ENCODE data around the gene SLC2A6.

The SLC2A6 gene

GRCh38 chr9:133515615-133516255, 36.8 kb upstream of the SLC2A6 start:
- no peak for DNase-seq

DNA sequence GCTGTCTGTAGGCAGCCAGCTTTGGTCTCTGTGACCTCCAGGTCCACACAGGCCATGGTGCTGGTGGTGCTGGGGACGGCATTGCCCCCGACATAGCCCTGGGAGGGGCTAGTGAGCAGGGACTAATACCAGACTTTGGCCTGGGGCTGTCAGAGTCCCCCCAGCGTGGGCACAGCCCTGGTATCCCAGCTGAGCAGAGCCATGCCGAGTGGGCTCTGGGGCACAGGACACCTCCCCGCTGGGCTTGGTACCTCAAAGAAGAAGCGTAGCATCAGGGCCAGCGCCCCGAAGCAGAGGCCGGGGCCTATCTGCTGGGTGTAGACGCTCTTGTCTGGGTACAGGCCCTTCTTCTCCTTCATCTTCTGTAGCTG, 36.3 kb upstream of the SLC2A6 start:
- DNase-seq: no peak

GRCh38 chr9:133514460-133515239, 35.8 kb upstream of the SLC2A6 start:
- DNase-seq: peak; percentile 64

DNA sequence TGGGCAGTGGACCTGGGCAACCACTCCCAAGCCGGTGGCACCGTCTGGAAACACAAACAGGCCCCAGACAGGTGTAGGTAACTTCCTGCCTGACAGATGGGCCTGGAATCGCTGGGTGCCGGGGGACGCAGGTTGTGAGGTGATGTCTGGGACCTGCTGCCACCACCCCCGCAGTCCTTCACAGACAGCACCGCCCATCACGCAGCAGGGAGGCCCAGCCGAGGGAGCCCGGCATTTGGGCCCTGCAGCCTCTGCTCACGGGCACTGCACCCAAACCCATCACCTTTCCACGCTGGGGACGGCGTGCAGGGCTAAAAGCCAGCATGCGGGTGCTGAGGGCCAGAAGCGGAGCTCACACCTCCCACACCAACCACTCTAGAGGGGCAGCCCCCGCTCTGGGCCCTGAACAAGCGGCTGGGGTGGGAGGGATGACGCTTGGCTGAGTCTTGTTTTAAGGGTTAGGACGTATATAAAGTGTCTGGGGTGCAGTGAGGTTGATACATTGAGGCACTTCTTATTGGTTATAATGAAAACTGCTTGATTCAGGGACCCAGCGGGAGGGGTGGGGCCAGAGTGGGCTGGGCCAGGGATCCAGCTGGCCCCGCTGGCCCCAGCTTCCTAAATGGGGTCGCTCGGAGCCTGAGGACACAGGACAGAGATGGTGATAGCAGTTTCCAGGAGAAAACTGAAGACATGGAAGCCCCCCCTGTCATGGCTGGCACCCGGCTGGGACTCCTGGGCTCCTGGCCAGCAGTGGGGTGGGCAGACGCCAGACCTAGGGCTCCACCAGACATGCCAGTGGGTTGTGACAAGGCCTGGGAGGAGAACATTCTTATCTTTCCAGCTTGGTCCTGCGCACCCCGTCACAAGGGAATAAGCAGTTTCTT, 34.6 kb upstream of the SLC2A6 start:
- peak; percentile 84 for DNase-seq

- peak; percentile 61 for DNase-seq
Observed at GRCh38 chr9:133512253-133513213, 33.6 kb upstream of the SLC2A6 start.

GRCh38 chr9:133511607-133512006, 32.7 kb upstream of the SLC2A6 start:
- no peak for DNase-seq

- DNase-seq: no peak
Observed at GRCh38 chr9:133510926-133511505, 32.1 kb upstream of the SLC2A6 start.

GRCh38 chr9:133509179-133510083, 30.5 kb upstream of the SLC2A6 start:
- DNase-seq: peak; percentile 97

- DNase-seq: no peak
Observed at GRCh38 chr9:133508046-133508445, 29.1 kb upstream of the SLC2A6 start.

DNA sequence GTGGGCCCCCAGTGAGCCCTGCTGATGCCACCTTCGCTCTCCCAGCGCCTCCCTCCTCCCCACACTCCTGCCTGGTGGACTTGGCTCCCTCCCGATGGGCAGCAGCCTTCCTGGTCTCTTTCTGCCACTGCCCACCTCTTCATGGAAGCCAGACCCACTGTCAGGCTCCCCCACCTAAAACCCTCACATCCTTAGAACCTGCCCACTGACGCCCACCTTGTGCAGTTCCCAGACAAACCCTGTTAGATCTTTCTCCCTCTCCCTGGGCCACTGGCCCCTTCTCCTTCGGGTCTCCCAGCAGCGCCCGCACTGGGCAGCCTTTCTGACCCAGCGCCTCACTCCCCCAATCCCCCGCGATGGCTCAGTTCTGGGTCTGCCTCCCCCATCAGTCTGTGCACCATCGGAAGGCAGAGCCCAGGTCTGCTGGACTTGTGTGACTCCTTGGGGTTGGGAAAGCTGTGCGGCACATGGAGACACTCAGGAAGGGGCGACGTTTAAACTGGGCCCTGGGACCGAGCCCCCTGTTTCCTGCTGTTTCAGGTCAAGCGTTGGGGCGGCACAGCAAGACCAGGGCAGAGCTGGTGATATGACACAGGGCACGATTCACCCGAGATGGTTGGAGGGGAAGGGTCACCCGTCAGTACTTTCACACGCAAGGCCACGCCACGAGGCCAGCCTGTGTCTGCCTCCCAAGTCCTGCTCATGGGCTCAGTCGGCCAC, 28.5 kb upstream of the SLC2A6 start:
- DNase-seq: no peak

DNA sequence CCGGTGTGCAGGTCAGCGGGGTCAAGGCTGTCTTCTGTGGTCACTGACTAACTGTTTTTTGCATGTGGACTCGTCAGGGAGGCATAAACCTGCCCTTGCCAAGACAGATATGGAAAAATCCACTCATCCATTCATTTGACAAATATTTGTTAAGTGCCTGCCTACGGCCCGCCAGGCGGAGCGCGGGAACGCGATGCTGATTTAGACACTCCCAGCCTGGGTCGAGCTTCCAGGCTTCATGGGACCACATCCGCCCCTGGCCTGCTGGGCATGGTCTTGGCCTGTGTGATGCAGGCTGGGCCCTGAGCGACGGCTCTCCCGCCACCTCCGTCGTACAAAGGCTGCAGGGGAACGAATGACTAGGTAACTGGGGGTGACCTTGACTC, 27.7 kb upstream of the SLC2A6 start:
- peak; percentile 82 for DNase-seq

DNA sequence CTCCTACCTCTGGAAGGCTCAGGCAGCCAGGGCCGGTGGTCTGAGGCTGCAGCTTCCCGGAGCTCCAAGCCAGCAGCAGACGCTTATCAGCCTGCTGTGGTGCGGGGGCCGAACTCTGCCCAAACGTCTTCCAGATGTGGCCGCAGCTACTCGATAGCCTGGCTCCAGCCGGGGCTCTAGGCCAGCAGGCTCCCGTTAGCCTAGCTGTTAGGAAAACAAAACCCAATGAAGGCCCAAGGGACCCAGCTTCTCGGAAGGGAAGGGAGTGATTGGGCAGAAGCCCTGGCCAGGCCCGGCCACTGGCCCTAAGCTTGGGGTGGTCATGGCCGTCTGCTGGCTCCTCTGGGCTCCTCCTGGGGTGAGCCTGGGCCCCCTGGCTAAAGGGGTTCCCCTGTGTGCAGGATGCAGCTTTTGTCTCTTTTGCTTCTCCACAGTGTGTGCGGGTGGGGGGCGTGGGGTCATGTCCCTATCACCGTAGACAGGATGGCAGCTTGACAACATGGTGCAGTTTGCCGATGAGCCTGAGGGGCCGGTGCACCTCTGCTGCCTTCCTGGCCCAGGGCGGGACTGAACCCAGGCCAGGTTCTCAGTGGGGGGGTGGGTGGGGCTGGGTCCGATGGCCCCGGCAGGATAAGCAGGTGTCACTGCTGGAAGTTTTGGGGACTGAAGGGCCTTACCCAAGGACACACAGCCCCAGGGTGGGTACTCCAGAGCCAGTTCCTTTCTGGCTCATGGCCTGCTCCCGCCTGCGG, 27.2 kb upstream of the SLC2A6 start:
- no peak for DNase-seq

DNA sequence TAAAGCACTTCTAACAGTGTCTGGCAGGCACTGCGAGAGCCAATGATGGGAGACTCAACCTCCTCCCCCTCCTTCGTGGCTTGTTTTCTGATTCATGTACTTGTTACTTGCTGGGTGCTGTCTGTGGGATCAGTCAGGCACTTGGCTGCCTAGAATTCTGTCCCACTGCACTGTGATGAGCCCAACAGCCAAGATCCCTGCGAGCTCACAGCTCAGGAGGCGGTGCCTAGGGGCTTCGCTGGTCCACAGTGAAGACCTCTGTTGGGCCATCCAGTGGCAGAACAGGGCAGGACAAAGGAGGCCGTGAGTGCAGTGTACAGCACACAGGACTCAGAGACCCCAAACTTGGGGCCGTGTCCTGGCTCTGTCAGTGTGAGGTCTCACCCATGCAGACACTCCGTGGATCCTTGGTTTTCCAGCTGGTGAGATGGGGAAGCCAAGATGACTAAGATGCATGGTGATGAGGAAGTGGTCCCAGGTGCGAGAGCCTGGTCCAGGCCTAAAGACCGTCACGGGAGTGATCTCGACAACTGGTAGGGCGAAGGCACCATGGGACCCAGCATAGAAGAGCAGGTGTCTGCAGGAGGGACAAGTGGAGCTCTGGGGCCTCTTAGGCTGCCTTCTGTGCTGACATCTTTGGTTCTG, 26.4 kb upstream of the SLC2A6 start:
- no peak for DNase-seq

- DNase-seq: peak; percentile 25
Observed at GRCh38 chr9:133502112-133502511, 23.2 kb upstream of the SLC2A6 start.

GRCh38 chr9:133499892-133500270, 21.0 kb upstream of the SLC2A6 start:
- DNase-seq: no peak

DNA sequence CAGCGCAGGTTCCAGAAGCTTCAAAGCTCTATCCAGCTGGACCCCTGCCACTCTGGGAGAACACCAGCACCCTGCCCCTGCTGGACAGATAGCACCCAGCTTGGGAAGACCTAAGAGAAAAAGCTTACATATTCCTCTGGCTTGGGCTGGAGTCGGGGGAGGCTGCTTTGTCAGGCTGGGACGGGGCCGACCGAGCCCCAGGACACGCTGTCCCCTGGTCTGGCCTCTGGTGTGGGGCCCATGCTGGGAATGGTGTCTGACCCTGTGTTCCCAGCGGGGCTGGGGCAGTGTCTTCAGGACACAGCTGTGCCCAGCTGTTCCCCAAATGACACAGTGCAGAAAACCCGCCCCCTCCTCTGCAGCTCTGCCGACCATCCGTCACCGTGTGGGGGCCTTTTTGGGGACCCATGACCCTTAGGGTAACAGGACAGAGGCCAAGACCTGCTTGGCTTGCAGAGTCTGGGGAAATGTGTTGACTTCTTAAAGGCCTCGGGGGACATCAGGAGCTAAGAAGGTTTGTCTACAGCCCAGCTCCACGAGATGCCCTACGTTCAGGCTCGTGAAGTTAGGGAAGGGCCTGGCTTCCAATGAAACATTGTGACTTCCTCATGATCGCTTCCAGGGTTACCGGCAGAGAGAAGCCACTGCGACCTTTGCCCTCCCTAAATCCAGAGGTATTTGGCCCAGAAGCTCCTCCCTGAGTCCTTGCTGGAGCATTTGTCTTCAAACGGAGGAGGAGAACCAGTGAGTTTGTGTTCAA, 20.4 kb upstream of the SLC2A6 start:
- no peak for DNase-seq

DNA sequence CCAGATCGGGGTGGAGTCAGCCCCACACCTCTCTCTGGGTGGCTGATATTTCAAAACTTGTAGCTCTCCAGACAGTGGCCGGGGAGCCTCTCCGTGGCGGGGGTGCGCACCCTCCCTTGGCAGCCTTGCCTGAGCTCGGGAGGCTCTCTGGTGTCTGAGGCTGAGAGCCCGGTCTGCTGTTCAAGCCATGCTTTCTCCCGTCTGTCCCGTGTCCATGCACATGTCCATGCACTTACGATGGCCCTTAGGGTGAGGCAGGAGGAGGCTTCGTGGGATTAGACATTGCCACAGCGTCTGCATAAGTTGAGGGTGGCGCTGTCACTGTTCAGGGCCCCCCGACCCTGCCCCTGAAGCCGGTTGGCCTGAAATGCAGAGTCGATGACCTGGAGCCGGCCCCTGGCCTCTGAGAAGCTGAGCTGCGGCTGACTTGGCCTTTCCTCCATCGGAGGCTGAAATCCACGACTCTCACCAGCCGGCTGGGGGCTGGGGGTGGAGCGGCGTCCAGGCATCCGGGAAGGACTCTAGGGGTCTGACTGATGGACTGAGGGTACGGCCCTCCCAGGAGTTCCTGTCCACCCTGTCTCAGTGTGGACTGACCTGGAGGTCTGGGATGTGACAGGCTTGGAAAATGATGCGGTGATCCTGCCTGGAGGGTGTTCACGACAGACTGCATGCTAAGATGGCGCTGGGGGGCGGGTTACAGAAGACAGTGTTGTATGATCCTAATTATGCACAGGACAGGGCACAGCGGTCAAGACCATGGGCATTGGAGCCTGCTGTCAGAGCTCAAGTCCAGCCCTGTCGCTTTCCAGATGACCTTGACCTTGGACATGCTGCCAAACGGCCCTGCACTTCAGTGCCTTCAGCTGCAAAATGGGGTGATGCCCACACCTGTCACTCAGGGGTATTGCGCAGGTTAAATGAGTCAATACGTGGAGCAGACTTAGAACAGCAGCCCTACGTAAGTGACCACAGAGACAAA, 18.3 kb upstream of the SLC2A6 start:
- no peak for DNase-seq
